ENCODE measurements around the gene SYT2.
"Not testable (repeated sequence)": the region's sequence is repeated elsewhere in the genome, so short reads cannot be mapped to it uniquely, and the experiment has no call there.

The SYT2 gene

GRCh38 chr1:202624781-202625108 lies 85.5 kb downstream of the SYT2 start:
- H3K4me3 ChIP-seq (ENCODE audit: low read depth in 1 of 2, low read length in 2 of 2) = no peak overlapping the region
- H3K9ac ChIP-seq (ENCODE audit: low read depth in 1 of 2, low read length in 2 of 2) = no peak overlapping the region
- no peak overlapping the region for H3K27ac ChIP-seq (ENCODE audit: low read depth, low read length)
- no peaks in the 10 kb centered on the region for H3K9me3 ChIP-seq (ENCODE audit: control insufficient read depth in 1 of 2, low read length in 2 of 2)
- H3K4me1 ChIP-seq (ENCODE audit: control insufficient read depth in 1 of 2, insufficient read depth in 2 of 2, low read length in 2 of 2) = peaks cover 0 to 2% of the 10 kb centered on the region in 2 donors
- H3K36me3 ChIP-seq (ENCODE audit: control insufficient read depth in 1 of 2, insufficient read depth in 2 of 2, low read length in 2 of 2) = no peaks in the 10 kb centered on the region
- H3K27me3 ChIP-seq (ENCODE audit: control insufficient read depth in 1 of 2, insufficient read depth in 2 of 2, low read length in 2 of 2) = no peaks in the 10 kb centered on the region

- H3K9me3 ChIP-seq (ENCODE audit: control insufficient read depth in 1 of 2, low read length in 2 of 2) = no peaks in the 10 kb centered on the region
- H3K36me3 ChIP-seq (ENCODE audit: control insufficient read depth in 1 of 2, insufficient read depth in 2 of 2, low read length in 2 of 2) = no peaks in the 10 kb centered on the region
- H3K4me3 ChIP-seq (ENCODE audit: low read depth in 1 of 2, low read length in 2 of 2) = no peak overlapping the region
- H3K9ac ChIP-seq (ENCODE audit: low read depth in 1 of 2, low read length in 2 of 2) = no peak overlapping the region
- H3K4me1 ChIP-seq (ENCODE audit: control insufficient read depth in 1 of 2, insufficient read depth in 2 of 2, low read length in 2 of 2) = peaks cover 0 to 2% of the 10 kb centered on the region in 2 donors
- no peaks in the 10 kb centered on the region for H3K27me3 ChIP-seq (ENCODE audit: control insufficient read depth in 1 of 2, insufficient read depth in 2 of 2, low read length in 2 of 2)
- no peak overlapping the region for H3K27ac ChIP-seq (ENCODE audit: low read depth, low read length)
These were observed 86.0 kb downstream of the SYT2 start for GRCh38 chr1:202624088-202624780.

DNA sequence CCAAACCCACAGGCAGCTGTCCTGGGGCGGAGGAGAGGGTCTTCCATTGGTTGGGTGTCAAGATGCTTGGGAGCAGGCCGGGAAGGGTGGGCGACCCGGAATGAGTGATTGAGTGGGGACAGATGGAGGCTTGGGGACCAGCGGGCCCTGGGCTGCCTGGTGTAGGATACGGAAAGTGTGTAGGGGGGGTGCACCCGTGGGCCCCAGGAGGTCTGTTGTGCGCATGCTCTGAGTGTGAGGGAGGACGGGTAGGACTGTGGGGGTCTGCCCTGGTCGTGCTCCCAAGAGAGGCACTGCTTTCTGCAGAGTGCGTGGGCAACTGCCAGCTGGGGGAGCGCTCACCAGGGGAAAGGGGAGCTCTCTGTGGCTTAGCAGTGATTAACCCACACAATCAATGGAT lies 86.8 kb downstream of the SYT2 start:
- not testable (repeated sequence) for H3K9ac ChIP-seq (ENCODE audit: low read depth in 1 of 2, low read length in 2 of 2); H3K27me3 ChIP-seq (ENCODE audit: control insufficient read depth in 1 of 2, insufficient read depth in 2 of 2, low read length in 2 of 2); H3K27ac ChIP-seq (ENCODE audit: low read depth, low read length)

GRCh38 chr1:202623075-202623474 lies 87.2 kb downstream of the SYT2 start:
- no peaks in the 10 kb centered on the region for H3K9me3 ChIP-seq (ENCODE audit: control insufficient read depth in 1 of 2, low read length in 2 of 2)
- no peak overlapping the region for H3K4me3 ChIP-seq (ENCODE audit: low read depth in 1 of 2, low read length in 2 of 2)
- H3K27me3 ChIP-seq (ENCODE audit: control insufficient read depth in 1 of 2, insufficient read depth in 2 of 2, low read length in 2 of 2) = no peaks in the 10 kb centered on the region
- no peaks in the 10 kb centered on the region for H3K36me3 ChIP-seq (ENCODE audit: control insufficient read depth in 1 of 2, insufficient read depth in 2 of 2, low read length in 2 of 2)
- no peak overlapping the region for H3K9ac ChIP-seq (ENCODE audit: low read depth in 1 of 2, low read length in 2 of 2)
- H3K4me1 ChIP-seq (ENCODE audit: control insufficient read depth in 1 of 2, insufficient read depth in 2 of 2, low read length in 2 of 2) = peaks cover 0 to 4% of the 10 kb centered on the region in 2 donors
- H3K27ac ChIP-seq (ENCODE audit: low read depth, low read length) = no peak overlapping the region

More for the DNA sequence above, 86.8 kb downstream of the SYT2 start:
- not testable (repeated sequence) for H3K36me3 ChIP-seq (ENCODE audit: control insufficient read depth in 1 of 2, insufficient read depth in 2 of 2, low read length in 2 of 2); H3K4me1 ChIP-seq (ENCODE audit: control insufficient read depth in 1 of 2, insufficient read depth in 2 of 2, low read length in 2 of 2); H3K4me3 ChIP-seq (ENCODE audit: low read depth in 1 of 2, low read length in 2 of 2); H3K9me3 ChIP-seq (ENCODE audit: control insufficient read depth in 1 of 2, low read length in 2 of 2)

DNA sequence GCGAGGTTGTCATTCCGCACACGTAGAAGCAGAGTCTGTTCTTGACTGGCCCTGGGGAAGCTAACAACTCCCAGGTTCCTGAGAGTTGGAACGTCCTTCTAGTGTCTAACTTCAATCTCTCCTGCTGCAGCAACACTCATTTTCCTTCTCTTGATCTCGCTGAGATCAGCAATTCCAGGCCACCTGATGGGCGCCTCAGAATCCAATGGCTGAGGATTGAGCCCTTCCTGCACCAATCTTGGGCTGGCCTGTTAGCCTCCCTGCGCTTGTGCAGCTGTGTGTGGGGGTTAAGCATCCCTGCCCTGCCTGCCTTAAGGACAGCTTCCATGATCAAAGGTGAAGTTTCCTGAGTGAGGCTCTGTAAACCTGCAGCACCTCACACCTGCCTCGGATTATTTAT lies 87.9 kb downstream of the SYT2 start:
- no peak overlapping the region for H3K4me3 ChIP-seq (ENCODE audit: low read depth in 1 of 2, low read length in 2 of 2)
- H3K4me1 ChIP-seq (ENCODE audit: control insufficient read depth in 1 of 2, insufficient read depth in 2 of 2, low read length in 2 of 2) = peaks cover 0 to 4% of the 10 kb centered on the region in 2 donors
- no peaks in the 10 kb centered on the region for H3K9me3 ChIP-seq (ENCODE audit: control insufficient read depth in 1 of 2, low read length in 2 of 2)
- H3K27ac ChIP-seq (ENCODE audit: low read depth, low read length) = no peak overlapping the region
- H3K36me3 ChIP-seq (ENCODE audit: control insufficient read depth in 1 of 2, insufficient read depth in 2 of 2, low read length in 2 of 2) = no peaks in the 10 kb centered on the region
- H3K27me3 ChIP-seq (ENCODE audit: control insufficient read depth in 1 of 2, insufficient read depth in 2 of 2, low read length in 2 of 2) = no peaks in the 10 kb centered on the region
- no peak overlapping the region for H3K9ac ChIP-seq (ENCODE audit: low read depth in 1 of 2, low read length in 2 of 2)

- H3K27ac ChIP-seq (ENCODE audit: low read depth, low read length) = no peak overlapping the region
- peaks cover 0 to 6% of the 10 kb centered on the region in 2 donors for H3K4me1 ChIP-seq (ENCODE audit: control insufficient read depth in 1 of 2, insufficient read depth in 2 of 2, low read length in 2 of 2)
- no peaks in the 10 kb centered on the region for H3K9me3 ChIP-seq (ENCODE audit: control insufficient read depth in 1 of 2, low read length in 2 of 2)
- H3K27me3 ChIP-seq (ENCODE audit: control insufficient read depth in 1 of 2, insufficient read depth in 2 of 2, low read length in 2 of 2) = no peaks in the 10 kb centered on the region
- no peak overlapping the region for H3K4me3 ChIP-seq (ENCODE audit: low read depth in 1 of 2, low read length in 2 of 2)
- H3K36me3 ChIP-seq (ENCODE audit: control insufficient read depth in 1 of 2, insufficient read depth in 2 of 2, low read length in 2 of 2) = no peaks in the 10 kb centered on the region
- no peak overlapping the region for H3K9ac ChIP-seq (ENCODE audit: low read depth in 1 of 2, low read length in 2 of 2)
These were observed 88.8 kb downstream of the SYT2 start for GRCh38 chr1:202621446-202621845.

- not testable (repeated sequence) for H3K36me3 ChIP-seq (ENCODE audit: control insufficient read depth in 1 of 2, insufficient read depth in 2 of 2, low read length in 2 of 2); H3K9me3 ChIP-seq (ENCODE audit: control insufficient read depth in 1 of 2, low read length in 2 of 2); H3K9ac ChIP-seq (ENCODE audit: low read depth in 1 of 2, low read length in 2 of 2); H3K27ac ChIP-seq (ENCODE audit: low read depth, low read length); H3K4me3 ChIP-seq (ENCODE audit: low read depth in 1 of 2, low read length in 2 of 2); H3K27me3 ChIP-seq (ENCODE audit: control insufficient read depth in 1 of 2, insufficient read depth in 2 of 2, low read length in 2 of 2)
- H3K4me1 ChIP-seq (ENCODE audit: control insufficient read depth in 1 of 2, insufficient read depth in 2 of 2, low read length in 2 of 2) = peaks cover 5 to 20% of the 10 kb centered on the region in 2 donors
These were observed 90.2 kb downstream of the SYT2 start for GRCh38 chr1:202620036-202620435.

DNA sequence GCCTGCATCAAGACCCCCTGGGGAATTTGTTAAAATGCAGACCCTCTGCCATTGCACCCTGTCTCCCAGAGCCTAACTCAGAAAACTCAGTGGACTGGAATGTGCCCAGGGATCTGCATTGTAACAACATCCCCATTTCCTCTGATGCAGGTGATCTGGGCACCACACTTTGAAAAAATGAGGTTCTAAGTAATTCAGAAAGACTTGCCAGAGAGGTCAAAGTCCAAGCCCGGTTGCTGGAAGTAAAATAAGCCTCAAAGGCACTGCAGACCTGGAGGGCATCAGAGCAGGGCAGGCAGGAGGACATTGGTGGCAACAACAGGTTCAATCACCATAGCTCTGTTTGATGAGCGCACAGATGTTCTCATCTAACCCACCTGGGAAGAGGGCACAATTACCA lies 90.7 kb downstream of the SYT2 start:
- H3K9ac ChIP-seq (ENCODE audit: low read depth in 1 of 2, low read length in 2 of 2) = no peak overlapping the region
- H3K9me3 ChIP-seq (ENCODE audit: control insufficient read depth in 1 of 2, low read length in 2 of 2) = no peaks in the 10 kb centered on the region
- H3K36me3 ChIP-seq (ENCODE audit: control insufficient read depth in 1 of 2, insufficient read depth in 2 of 2, low read length in 2 of 2) = no peaks in the 10 kb centered on the region
- H3K4me3 ChIP-seq (ENCODE audit: low read depth in 1 of 2, low read length in 2 of 2) = no peak overlapping the region
- H3K27me3 ChIP-seq (ENCODE audit: control insufficient read depth in 1 of 2, insufficient read depth in 2 of 2, low read length in 2 of 2) = no peaks in the 10 kb centered on the region
- peaks cover 6 to 22% of the 10 kb centered on the region in 2 donors for H3K4me1 ChIP-seq (ENCODE audit: control insufficient read depth in 1 of 2, insufficient read depth in 2 of 2, low read length in 2 of 2)
- H3K27ac ChIP-seq (ENCODE audit: low read depth, low read length) = no peak overlapping the region

DNA sequence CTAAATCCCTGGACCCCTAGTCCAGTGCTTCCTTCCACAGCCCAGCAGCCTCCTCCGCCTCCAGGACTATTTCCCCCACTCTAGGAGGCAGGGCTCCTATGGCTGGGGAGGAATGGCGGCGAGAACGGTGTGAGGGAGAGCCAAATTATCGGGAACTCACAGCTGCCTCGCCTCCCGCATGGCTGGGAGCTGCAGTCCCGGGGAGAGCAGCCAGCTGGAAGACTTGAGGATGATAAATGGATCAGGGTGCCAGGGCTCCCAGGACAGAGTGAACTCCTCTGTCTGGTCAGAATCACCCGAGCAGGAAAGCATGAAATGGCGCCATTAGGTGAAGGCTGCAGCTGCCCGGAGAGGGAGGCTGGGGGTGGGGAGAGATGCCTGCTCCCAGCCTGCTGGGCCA lies 91.2 kb downstream of the SYT2 start:
- not testable (repeated sequence) for H3K9me3 ChIP-seq (ENCODE audit: control insufficient read depth in 1 of 2, low read length in 2 of 2); H3K4me3 ChIP-seq (ENCODE audit: low read depth in 1 of 2, low read length in 2 of 2); H3K27me3 ChIP-seq (ENCODE audit: control insufficient read depth in 1 of 2, insufficient read depth in 2 of 2, low read length in 2 of 2); H3K36me3 ChIP-seq (ENCODE audit: control insufficient read depth in 1 of 2, insufficient read depth in 2 of 2, low read length in 2 of 2); H3K27ac ChIP-seq (ENCODE audit: low read depth, low read length); H3K9ac ChIP-seq (ENCODE audit: low read depth in 1 of 2, low read length in 2 of 2)
- H3K4me1 ChIP-seq (ENCODE audit: control insufficient read depth in 1 of 2, insufficient read depth in 2 of 2, low read length in 2 of 2) = peaks cover 6 to 22% of the 10 kb centered on the region in 2 donors

- Histone ChIP-seq H3K4me1 (ENCODE audit: control insufficient read depth in 1 of 2, insufficient read depth in 2 of 2, low read length in 2 of 2) (peaks cover 6 to 22% of the 10 kb centered on the region in 2 donors), H3K9me3 (ENCODE audit: control insufficient read depth in 1 of 2, low read length in 2 of 2) (no peaks in the 10 kb centered on the region), H3K4me3 (ENCODE audit: low read depth in 1 of 2, low read length in 2 of 2) (no peak overlapping the region), H3K36me3 (ENCODE audit: control insufficient read depth in 1 of 2, insufficient read depth in 2 of 2, low read length in 2 of 2) (no peaks in the 10 kb centered on the region), H3K27me3 (ENCODE audit: control insufficient read depth in 1 of 2, insufficient read depth in 2 of 2, low read length in 2 of 2) (no peaks in the 10 kb centered on the region), H3K27ac (ENCODE audit: low read depth, low read length) (no peak overlapping the region), H3K9ac (ENCODE audit: low read depth in 1 of 2, low read length in 2 of 2) (no peak overlapping the region)
These were observed 93.8 kb downstream of the SYT2 start for GRCh38 chr1:202616355-202616915.
